ENCODE measurements around the gene ABL1.

DNA sequence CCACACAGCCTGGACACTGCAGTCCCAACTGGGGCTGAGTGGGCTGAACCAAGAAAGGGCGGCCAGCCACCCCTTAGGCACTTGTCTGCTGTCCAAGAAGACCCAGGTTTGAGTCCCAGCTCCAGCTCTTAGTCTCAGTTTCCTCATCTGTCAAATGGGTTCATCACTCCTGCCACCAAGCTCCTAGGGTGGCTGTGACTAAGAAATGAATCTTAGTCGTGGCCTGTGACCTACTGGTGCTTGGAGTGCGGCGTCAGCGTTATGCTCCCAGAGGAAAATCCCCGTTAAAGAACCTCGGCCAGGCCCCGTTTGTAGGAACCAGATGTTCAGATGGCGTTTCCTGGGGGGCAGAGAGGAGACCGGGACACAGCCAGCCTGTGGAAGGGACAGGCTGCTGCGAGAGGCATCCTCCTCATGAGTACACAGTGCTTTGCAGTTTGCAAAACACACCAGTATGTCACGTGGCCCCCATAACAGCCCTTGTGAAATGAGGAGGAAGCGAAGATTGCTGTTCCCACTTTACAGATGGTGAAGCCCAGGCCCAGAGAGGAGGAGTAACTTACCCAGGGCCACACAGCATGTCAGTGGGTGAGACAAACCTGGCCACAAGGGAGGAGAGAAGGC lies 100.7 kb downstream of the ABL1 start:
- TF ChIP-seq, protein P1, sequence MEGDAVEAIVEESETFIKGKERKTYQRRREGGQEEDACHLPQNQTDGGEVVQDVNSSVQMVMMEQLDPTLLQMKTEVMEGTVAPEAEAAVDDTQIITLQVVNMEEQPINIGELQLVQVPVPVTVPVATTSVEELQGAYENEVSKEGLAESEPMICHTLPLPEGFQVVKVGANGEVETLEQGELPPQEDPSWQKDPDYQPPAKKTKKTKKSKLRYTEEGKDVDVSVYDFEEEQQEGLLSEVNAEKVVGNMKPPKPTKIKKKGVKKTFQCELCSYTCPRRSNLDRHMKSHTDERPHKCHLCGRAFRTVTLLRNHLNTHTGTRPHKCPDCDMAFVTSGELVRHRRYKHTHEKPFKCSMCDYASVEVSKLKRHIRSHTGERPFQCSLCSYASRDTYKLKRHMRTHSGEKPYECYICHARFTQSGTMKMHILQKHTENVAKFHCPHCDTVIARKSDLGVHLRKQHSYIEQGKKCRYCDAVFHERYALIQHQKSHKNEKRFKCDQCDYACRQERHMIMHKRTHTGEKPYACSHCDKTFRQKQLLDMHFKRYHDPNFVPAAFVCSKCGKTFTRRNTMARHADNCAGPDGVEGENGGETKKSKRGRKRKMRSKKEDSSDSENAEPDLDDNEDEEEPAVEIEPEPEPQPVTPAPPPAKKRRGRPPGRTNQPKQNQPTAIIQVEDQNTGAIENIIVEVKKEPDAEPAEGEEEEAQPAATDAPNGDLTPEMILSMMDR (IDR thresholded peaks at IDR 0.05; ENCODE audit: insufficient read depth, low read depth, low read length), result no peak
- TF ChIP-seq EZH2 (IDR thresholded peaks at IDR 0.05; ENCODE audit: insufficient read depth, low read length), result no peak

Data from astrocyte (in vitro differentiated cells and primary cell).